ENCODE data around the gene RHAG. TPM values are rescaled to one million over a fixed set of nuclear protein-coding genes. Genes with fewer than 3 reads are reported as not detected.
A peak's percentile ranks its signal among the peaks of the same experiment; 100 is the strongest.
"Not testable (repeated sequence)": the region's sequence is repeated elsewhere in the genome, so short reads cannot be mapped to it uniquely, and the experiment has no call there.

The RHAG gene
- total RNA-seq (2014; rRNA removed): not detected in 2 replicates
- polyA plus RNA-seq (2012): not detected

DNA sequence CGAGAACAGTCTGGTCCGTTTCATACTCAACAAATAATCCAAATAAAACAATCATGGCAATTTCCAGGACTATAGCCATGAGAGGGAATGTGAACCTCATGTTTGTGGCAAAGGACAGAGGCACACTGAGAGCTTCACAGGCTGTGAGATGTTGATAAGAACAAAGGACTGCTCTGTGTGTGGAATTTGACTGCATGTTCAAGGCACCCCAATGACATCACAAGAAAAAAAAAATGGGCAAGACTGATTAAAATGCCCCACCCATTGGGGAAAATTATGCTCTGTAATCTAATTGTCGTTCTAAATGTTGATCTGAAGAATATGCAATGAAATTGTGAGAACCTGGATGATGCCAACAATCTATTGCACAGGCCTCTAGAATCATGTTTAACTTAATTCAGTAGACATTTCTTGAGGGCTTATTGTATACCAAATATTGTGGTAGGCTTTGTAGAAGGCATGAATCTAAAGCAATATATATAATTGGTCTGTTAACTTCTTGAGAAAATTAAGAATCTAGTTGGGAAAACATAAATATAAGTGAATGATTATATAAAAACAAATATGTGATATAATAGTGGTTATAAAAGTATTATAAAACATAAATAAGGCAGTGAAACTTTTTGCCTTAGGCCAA, at the start of gene RHAG:
RHAG (minus strand) TSS at position 127 of the 637 bp plus-strand sequence; CDS start at position 100, 27 bp downstream.
- DNase-seq (ENCODE audit: low read depth): no peak

DNA sequence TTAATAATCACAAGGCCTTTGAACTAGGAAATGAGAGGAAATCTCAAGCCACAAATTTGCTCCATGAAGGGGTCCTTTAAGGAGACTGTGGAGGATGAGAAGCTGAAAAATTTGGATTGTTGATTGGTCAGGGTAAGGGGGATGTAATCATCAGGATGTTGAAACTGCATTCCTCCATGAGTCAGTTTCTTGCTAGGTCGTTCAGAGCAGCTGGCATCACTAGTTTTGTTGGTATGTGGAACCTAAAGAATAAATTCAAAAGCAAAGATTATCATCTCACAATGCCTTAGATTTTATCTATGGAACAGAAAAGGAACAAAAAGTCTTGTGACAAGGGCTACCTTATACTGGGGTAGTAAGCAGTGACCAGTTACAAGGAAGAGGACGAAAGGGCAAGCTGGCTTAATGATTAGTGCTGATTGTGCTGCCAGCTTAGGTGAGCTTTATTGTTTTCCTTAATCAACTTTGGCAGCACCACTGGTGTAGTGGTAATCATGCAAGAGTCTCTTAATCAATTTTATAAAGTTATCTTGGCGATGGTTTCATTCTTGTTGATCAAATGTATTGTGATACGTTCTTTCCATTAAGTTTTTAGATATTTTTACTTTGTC, 40.1 kb upstream of the RHAG start:
- peak; percentile 31 for DNase-seq (ENCODE audit: low read depth)

DNA sequence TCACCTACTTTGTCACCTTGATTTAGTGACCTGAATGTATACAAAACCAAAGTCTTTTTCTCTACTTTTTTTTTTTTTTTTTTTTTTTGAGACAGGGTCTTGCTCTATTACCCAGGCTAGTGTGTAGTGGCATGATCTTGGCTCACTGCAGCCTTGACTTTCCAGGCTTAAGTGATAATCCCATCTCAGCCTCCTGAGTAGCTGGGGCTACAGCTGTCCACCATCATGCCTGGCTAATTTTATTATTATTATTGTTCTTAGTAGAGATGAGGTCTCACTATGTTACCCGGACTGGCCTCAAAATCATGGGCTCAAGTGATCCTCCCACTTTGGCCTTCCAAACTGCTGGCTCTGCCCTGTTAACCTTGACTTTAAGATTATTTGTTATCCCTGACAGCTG, 39.2 kb upstream of the RHAG start:
- no peak for DNase-seq (ENCODE audit: low read depth)

- no peak for DNase-seq (ENCODE audit: low read depth)
These were observed 31.5 kb upstream of the RHAG start for GRCh38 chr6:49668083-49668511.

DNA sequence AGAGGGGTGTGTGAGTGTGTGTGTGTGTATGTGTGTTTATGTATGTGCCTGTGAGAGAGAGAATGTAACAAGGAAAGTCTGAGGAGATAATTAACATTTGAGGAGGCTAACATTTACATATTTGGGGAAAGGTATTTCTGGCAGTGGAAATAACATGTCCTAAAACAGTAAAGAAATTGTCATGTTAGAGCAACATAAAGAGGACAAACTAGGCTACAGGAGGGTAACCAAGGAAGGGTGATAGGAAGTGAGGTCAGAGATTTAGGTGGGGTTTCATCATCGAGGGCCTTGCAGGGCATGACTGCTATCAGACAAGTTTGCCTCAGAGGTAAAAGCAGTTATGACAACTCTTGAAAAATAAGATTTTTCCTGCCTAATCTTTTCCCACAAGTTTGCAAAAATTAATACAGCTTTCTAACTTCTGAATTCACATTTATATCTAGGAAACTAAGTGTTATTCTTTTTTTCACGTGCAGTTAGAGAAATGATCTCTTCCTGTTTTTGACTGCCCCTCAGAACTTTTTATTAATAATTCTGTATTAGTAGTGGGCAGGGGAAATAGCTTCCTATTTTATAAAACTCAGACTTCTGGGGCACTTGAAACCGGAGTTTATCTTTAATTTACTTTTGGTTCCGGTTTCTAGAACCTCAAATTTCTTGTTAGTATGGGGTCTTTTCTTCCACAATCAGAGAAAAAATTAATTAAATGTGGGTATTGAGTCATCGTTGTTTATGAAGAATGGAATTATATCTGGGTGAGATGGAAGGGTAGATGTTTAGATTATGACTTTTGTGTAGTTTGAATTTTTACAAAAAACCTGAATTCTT, 30.5 kb upstream of the RHAG start:
- DNase-seq (ENCODE audit: low read depth): no peak

DNA sequence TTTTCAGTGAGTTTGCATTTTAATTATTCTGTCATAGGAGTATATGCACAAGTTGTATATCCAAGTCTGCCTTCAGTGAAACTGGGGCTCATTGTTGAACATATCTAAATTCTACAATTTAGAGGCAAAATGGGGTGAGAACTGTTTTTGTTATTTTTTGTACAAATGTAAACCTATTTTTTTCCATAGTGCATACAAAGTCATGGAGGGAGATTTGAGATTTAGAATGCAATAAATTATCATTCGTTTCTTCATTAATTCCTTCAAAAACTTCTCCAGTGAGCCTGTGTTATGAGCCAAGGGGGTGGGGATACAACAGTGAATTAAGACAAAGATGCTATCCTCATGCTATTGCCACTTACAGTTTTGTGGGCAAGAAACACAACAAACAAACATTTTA, 29.8 kb upstream of the RHAG start:
- DNase-seq (ENCODE audit: low read depth): no peak

DNA sequence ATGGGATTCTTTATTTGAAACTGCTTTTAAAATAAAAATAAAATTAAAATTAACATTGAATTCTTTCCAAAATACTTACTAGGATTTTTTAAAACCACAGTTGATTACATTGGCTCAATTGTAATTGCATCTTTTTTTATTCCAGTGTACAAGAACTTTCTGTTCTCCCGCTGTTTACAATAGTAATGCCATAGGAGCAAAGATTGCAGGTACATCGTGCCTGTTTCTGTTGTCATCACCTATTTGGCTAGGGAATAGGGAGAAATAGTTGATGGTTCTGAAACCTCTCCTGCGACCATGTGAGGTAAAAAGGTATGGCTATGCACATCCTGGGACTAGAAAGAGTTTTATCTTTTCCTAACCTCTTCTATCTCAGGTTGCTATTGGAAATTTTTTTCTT, 28.2 kb upstream of the RHAG start:
- no peak for DNase-seq (ENCODE audit: low read depth)

- DNase-seq (ENCODE audit: low read depth): not testable (repeated sequence)
These were observed 27.4 kb upstream of the RHAG start for GRCh38 chr6:49664054-49664453.

DNA sequence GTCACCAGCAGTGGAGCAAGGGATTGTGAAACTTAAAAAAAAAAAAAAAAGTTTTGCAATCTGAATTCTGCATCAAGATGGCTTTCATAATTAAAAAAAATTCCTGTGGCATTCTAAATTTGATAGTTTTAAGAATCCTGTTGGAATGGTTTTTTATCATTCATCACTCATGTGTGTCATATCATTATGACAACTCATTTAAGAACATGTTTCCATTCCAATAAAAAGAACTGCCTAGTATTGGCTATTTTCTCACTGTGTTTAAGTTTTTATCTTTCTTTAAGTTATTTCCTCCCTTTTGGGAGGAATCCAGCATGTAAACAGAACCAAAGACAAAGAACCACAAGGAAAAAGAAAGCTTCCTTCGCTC, 26.2 kb upstream of the RHAG start:
- DNase-seq (ENCODE audit: low read depth): no peak

DNA sequence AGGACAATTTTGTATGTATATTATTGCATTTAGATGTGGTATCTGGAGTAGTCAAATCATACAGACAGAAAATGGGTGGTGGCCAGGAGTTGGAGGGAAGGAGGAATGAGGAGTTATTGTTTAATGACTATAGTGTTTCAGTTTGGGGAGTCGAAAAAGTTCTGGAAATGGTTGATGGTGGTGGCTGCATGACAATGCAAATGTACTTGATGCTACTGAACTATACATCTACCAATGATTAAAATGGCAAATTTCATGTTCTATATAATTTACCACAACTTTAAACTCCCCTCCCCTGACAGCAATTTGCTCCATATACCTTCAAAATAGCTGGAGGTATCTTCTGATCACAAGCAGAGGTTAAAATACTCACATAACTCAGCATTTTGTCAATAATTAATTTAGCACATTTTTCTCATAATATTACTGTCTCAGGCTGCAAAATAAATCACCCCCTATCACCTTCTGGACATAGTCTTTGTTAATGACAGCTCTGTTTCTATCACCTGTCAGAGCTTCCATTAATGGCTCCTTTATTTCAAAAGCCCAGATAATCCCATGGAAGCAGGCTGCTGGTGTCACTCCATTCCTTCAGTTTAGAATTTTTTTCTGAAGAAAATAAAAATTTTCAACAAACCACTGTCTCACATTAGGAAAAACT, 25.7 kb upstream of the RHAG start:
- DNase-seq (ENCODE audit: low read depth): no peak

DNA sequence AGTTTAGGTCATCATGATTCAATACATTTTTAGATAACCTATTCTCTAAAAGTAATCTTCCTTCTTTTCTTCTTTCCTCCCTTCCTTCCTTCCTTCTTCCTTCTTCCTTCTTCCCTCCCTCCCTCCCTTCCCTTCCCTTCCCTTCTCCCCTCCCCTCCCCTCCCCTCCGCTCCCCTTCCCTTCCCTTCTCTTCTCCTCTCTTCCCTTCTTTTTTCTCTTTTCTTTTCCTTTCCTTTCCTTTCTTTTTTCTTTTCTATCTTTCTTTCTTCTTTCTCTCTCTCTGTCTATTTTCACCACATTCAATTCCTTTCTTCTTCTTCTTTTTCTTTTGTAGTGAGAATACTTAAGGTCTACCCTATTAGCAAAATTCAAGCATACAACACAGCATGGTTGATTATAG, 17.3 kb upstream of the RHAG start:
- DNase-seq (ENCODE audit: low read depth): no peak

- DNase-seq (ENCODE audit: low read depth): no peak
These were observed 16.8 kb upstream of the RHAG start for GRCh38 chr6:49653438-49653837.

GRCh38 chr6:49651239-49651638, 14.6 kb upstream of the RHAG start:
- DNase-seq (ENCODE audit: low read depth): no peak

- DNase-seq (ENCODE audit: low read depth): no peak
These were observed 13.3 kb upstream of the RHAG start for GRCh38 chr6:49649988-49650387.

GRCh38 chr6:49648036-49648435, 11.4 kb upstream of the RHAG start:
- no peak for DNase-seq (ENCODE audit: low read depth)

- DNase-seq (ENCODE audit: low read depth): no peak
These were observed 10.8 kb upstream of the RHAG start for GRCh38 chr6:49647476-49647875.

DNA sequence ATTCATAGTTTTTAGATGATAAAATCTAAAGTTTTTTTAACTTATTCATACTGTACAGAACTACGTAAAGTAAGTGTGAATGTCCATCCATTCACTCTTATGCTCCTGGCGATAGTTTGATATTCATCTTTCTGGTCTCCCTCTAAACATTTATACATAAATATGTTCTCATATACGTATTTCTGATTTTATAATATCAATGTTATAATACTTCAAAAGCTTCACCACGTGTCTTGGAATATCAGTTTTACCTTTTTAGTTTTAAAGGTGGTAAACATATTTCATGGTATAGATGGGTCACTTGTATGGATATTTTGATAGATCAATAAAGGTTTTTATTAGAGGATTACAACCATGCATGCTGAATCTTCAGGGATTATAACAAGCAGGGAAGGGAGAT, 10.3 kb upstream of the RHAG start:
- no peak for DNase-seq (ENCODE audit: low read depth)

- no peak for DNase-seq (ENCODE audit: low read depth)
These were observed 9.6 kb upstream of the RHAG start for GRCh38 chr6:49646130-49646824.

DNA sequence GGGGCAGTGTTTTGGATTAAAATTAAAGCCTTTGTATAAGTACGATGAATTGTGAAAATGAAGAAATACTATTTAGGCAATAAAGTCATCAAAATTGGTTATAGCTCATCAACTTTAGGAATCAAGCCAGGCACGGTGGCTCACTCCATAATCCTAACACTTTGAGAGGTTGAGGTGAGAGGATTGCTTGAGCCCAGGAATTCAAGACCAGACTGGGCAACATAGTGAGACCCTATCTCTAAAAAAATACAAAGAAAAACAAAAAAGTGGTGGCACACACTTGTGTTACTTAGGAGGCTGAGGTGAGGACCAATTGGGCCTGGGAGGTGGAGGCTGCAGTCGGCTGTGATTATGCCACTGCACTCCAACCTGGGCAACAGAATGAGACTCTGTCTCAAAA, 8.5 kb upstream of the RHAG start:
- DNase-seq (ENCODE audit: low read depth): no peak

DNA sequence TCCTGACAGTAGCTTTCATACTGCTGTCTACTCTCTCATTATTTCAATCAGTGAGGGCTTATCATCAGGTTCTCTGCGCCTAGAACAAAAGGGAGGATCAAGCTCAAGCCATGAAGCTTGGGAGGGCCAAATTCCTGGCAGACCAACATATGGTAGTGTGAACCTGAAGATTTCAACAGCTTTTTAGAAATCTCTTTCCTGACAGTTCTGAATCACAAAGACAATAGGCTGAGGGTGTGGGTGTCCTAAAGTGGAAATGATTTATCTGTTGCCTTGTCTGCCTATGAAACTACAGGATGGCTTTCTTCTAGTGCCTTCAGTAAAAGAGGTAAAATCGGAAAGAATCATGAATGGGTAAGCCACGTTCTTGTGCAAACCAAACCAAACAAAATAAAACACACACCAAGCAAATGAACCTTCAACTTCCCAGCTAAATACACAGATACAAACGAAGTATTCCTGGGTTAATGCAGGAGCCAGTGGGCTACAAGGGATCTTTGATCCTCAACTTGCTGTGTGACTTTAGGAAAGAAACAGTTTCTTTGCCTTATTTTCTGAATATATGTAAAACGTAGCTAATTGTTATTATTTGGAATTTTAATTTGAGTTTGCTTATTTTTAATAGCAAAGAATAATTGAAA, 2.7 kb upstream of the RHAG start:
- no peak for DNase-seq (ENCODE audit: low read depth)

- DNase-seq (ENCODE audit: low read depth): no peak
These were observed 702 bp upstream of the RHAG start for GRCh38 chr6:49637350-49637731.

Measured in LHCN-M2 (cell line).